ELR (cell line): ENCODE data around the gene TRIM43B.
"Not testable (repeated sequence)": the region's sequence is repeated elsewhere in the genome, so short reads cannot be mapped to it uniquely, and the experiment has no call there.

Experiments
- DNase-seq: peaks from one replicate; pipeline ENCODE4 v3.0.0-alpha.2; 2015; ENCODE audit warnings: low read depth

The TRIM43B gene

DNA sequence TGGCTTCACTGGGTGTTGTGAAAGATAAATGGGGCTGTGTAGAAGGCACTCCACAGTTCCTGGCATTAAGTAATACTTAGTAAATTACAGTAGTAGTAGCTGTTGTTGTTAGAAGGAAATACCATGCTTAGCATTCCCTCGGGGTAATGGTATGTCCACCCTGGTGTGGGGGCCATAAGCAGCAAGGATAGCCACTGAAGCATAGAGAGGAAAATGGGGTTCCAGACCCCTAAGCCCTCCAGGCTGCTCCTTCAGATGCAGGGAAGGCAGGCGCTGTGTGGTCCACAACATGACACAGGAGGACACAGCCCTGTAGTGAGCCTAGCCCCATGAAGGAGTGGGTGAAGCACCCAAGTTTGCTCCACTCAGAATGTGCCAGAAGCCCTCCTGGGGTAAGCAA, 50.6 kb downstream of the TRIM43B start:
- not testable (repeated sequence) for DNase-seq

DNA sequence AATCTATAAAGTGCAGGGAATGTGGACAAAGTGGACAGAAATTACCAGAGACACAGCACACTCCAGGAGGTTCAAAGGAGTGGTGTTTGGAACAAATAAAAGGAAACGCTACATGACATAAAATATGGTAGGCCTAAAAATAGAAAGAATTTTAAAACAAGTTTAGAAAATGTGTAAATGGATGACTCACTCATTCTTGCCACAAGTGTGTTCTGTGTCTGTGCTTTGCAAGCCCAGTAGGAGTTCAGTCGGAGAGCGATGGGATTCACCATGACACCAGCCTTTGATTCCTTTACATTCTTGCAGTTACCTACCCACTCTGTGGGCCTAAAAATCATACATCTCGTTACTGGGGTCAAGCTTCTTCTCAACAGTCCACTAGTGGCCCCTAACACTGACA, 51.2 kb downstream of the TRIM43B start:
- not testable (repeated sequence) for DNase-seq

DNA sequence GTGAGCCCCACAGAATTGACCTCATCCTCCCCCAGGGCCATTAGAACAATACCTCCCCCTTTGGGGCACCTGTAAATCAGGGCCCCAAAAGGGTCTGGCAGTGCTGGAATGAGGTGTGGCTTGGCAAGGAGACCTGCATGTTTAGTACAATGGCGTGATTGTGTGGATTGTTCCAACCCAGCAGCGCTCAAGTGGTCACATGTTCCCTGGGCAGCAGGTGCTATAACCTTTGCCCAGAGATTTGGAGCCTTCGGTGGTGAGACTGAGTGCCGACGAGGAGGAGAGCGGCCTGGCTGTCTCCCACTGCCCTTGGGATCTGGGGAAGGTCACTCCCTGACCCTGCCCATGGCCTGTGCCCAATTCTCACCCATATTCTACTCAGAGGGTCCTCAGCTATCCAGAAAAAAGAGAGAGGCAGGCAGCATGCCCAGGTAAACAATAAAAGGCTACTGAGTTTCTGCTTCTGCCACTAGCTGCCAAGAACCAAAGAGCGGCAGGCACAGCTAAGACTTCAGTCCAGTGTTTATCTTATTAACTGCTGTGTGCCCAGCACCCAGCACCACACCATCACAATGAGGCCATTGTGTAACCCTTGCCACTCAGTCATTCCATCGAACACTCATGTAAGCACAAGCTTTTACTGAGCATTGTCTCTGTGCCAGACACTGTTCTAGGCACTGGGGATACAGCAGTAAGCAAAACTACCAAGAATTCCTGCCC, 54.6 kb downstream of the TRIM43B start:
- not testable (repeated sequence) for DNase-seq

DNA sequence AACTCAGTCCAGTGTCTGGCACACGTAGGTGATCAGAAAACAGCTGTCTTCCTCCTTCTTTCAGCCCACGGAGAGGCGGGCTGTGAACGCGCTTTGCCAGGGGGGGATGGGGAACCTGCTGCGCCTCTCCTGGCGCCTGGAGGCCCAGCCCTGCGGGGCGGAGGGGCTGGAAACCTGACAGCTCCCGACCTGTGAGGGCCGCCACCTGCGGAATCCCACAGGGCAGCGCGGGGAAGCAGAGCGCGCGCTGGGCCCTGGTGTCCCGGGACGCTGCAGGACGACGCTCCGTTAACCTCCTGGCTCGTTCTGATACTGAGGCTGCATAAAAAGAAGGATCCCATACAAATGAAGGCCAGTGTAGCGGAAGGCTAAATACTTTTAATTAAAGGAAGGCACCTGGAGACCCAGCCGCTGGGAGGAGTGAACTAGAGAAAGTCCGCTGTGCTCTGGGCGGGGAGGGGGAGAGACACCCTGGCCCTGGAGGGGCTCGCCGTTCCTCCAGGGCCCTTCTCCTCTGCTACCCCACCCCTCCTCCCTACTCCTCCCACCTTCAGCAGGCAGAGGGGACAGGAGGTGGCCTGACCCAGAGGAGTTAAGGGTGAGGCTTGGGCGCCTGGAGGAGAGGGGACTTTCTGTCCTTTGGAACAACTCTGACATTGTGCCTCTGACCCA, 57.2 kb downstream of the TRIM43B start:
- DNase-seq, result not testable (repeated sequence)
